GM19035 (cell line): Measurements from ENCODE around the gene CNOT2.

ENCODE experiments used
- ATAC-seq: cut with Tn5 transposase; IDR thresholded peaks from one replicate; pipeline ENCODE4 v1.9.1; 2021; ENCODE audit not compliant: unreplicated experiment

Gene CNOT2

GRCh38 chr12:70242695-70243509, at the start of gene CNOT2:
TSS of gene CNOT2 (plus strand) at chr12:70243433. CDS start at chr12:70278227, 34,794 bp downstream.
- peak; percentile 76 for ATAC-seq

GRCh38 chr12:70194076-70194475, 49.2 kb upstream of the CNOT2 start:
- ATAC-seq = no peak

- no peak for ATAC-seq
Observed at GRCh38 chr12:70196811-70197281, 46.4 kb upstream of the CNOT2 start.

- ATAC-seq = no peak
Observed at GRCh38 chr12:70197345-70197744, 45.9 kb upstream of the CNOT2 start.

- no peak for ATAC-seq
Observed at GRCh38 chr12:70213707-70214106, 29.5 kb upstream of the CNOT2 start.

- no peak for ATAC-seq
Observed at GRCh38 chr12:70214972-70215617, 28.1 kb upstream of the CNOT2 start.

- no peak for ATAC-seq
Observed at GRCh38 chr12:70217416-70217815, 25.8 kb upstream of the CNOT2 start.

GRCh38 chr12:70221626-70222025, 21.6 kb upstream of the CNOT2 start:
- ATAC-seq = no peak

GRCh38 chr12:70227911-70228310, 15.3 kb upstream of the CNOT2 start:
- ATAC-seq = no peak

- ATAC-seq = no peak
Observed at GRCh38 chr12:70230934-70231606, 12.2 kb upstream of the CNOT2 start.

GRCh38 chr12:70236990-70237389, 6.2 kb upstream of the CNOT2 start:
- ATAC-seq = no peak

GRCh38 chr12:70240673-70241072, 2.6 kb upstream of the CNOT2 start:
- no peak for ATAC-seq

GRCh38 chr12:70241845-70242244, 1.4 kb upstream of the CNOT2 start:
- ATAC-seq = no peak

GRCh38 chr12:70243510-70244371, 508 bp downstream of the CNOT2 start:
- peak; percentile 58 for ATAC-seq

GRCh38 chr12:70244409-70244808, 1.2 kb downstream of the CNOT2 start:
- ATAC-seq = no peak

- no peak for ATAC-seq
Observed at GRCh38 chr12:70245458-70245857, 2.2 kb downstream of the CNOT2 start.

- no peak for ATAC-seq
Observed at GRCh38 chr12:70246580-70246979, 3.3 kb downstream of the CNOT2 start.

- ATAC-seq = no peak
Observed at GRCh38 chr12:70247653-70248199, 4.5 kb downstream of the CNOT2 start.

- no peak for ATAC-seq
Observed at GRCh38 chr12:70248876-70249275, 5.6 kb downstream of the CNOT2 start.

GRCh38 chr12:70249903-70250302, 6.7 kb downstream of the CNOT2 start:
- no peak for ATAC-seq

- no peak for ATAC-seq
Observed at GRCh38 chr12:70251226-70251625, 8.0 kb downstream of the CNOT2 start.
